ENCODE data around the gene FZD2.
A peak's percentile ranks its signal among the peaks of the same experiment; 100 is the strongest.

Gene FZD2

GRCh38 chr17:44539673-44540072, 17.6 kb upstream of the FZD2 start:
- Mint-ChIP-seq H3K36me3 (ENCODE audit: low read depth) (no peaks in the 10 kb centered on the region), H3K4me3 (no peak overlapping the region), H3K27me3 (ENCODE audit: low read depth, poor library complexity) (peaks cover 3% of the 10 kb centered on the region), H3K4me1 (peaks cover 92% of the 10 kb centered on the region), H3K9me3 (peaks cover 3% of the 10 kb centered on the region), H3K27ac (no peak overlapping the region)
- DNase-seq, result peak; percentile 36
- TF ChIP-seq, protein P1, sequence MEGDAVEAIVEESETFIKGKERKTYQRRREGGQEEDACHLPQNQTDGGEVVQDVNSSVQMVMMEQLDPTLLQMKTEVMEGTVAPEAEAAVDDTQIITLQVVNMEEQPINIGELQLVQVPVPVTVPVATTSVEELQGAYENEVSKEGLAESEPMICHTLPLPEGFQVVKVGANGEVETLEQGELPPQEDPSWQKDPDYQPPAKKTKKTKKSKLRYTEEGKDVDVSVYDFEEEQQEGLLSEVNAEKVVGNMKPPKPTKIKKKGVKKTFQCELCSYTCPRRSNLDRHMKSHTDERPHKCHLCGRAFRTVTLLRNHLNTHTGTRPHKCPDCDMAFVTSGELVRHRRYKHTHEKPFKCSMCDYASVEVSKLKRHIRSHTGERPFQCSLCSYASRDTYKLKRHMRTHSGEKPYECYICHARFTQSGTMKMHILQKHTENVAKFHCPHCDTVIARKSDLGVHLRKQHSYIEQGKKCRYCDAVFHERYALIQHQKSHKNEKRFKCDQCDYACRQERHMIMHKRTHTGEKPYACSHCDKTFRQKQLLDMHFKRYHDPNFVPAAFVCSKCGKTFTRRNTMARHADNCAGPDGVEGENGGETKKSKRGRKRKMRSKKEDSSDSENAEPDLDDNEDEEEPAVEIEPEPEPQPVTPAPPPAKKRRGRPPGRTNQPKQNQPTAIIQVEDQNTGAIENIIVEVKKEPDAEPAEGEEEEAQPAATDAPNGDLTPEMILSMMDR (IDR thresholded peaks at IDR 0.05), result no peak

GRCh38 chr17:44540246-44541084, 16.8 kb upstream of the FZD2 start:
- no peak overlapping the region for H3K27ac Mint-ChIP-seq
- H3K4me1 Mint-ChIP-seq, result peaks cover 95% of the 10 kb centered on the region
- H3K27me3 Mint-ChIP-seq (ENCODE audit: low read depth, poor library complexity), result peaks cover 4% of the 10 kb centered on the region
- DNase-seq, result no peak
- H3K9me3 Mint-ChIP-seq, result peaks cover 3% of the 10 kb centered on the region
- no peaks in the 10 kb centered on the region for H3K36me3 Mint-ChIP-seq (ENCODE audit: low read depth)
- H3K4me3 Mint-ChIP-seq, result no peak overlapping the region
- TF ChIP-seq, protein P1 (IDR thresholded peaks at IDR 0.05), result no peak

- Mint-ChIP-seq H3K4me1 (peaks cover 96% of the 10 kb centered on the region), H3K27me3 (ENCODE audit: low read depth, poor library complexity) (peaks cover 8% of the 10 kb centered on the region), H3K27ac (peak overlapping the region; percentile 97), H3K36me3 (ENCODE audit: low read depth) (no peaks in the 10 kb centered on the region), H3K9me3 (peaks cover 3% of the 10 kb centered on the region), H3K4me3 (peak overlapping the region; percentile 50)
- TF ChIP-seq, protein P1 (IDR thresholded peaks at IDR 0.05), result no peak
- no peak for DNase-seq
Observed at GRCh38 chr17:44541884-44542581, 15.3 kb upstream of the FZD2 start.

DNA sequence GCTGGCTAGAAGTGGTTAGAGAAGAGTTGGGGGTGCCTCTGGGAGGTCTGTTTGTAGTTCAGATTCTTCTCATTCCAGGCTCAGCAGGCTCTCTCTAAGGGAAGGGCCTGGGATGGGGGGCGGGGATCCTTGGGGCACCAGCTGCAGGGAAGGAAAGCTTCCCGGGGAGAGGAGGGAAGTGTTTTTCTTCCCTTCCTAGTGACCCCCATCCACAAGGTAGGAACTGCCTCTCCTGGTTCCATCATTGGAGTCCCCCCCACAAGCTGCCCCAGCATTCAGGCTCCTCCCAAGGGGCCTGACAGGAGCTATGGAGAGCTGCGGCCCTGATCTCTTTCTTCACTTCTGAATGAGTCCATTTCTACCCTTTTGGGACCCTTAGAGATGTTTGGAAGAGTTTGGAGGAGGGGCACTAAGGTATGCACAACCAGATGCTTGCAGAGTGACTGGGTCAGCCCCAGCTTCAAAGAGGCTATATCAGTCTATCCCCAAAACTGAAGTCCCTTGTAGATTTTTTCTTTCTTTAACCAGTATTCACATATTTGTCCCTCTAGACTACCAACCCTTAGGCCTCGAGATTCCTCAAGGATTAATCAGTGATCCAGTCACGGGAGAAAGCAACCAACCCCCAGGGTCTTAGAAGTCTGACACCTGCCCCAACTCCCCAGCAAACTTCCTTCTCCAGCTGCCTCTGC, 13.9 kb upstream of the FZD2 start:
- Mint-ChIP-seq H3K9me3 (no peaks in the 10 kb centered on the region), H3K4me1 (peaks cover 98% of the 10 kb centered on the region), H3K36me3 (ENCODE audit: low read depth) (no peaks in the 10 kb centered on the region), H3K27ac (peak overlapping the region; percentile 97), H3K4me3 (peak overlapping the region; percentile 72), H3K27me3 (ENCODE audit: low read depth, poor library complexity) (peaks cover 8% of the 10 kb centered on the region)
- TF ChIP-seq, protein P1 (IDR thresholded peaks at IDR 0.05), result no peak
- DNase-seq, result peak; percentile 65

DNA sequence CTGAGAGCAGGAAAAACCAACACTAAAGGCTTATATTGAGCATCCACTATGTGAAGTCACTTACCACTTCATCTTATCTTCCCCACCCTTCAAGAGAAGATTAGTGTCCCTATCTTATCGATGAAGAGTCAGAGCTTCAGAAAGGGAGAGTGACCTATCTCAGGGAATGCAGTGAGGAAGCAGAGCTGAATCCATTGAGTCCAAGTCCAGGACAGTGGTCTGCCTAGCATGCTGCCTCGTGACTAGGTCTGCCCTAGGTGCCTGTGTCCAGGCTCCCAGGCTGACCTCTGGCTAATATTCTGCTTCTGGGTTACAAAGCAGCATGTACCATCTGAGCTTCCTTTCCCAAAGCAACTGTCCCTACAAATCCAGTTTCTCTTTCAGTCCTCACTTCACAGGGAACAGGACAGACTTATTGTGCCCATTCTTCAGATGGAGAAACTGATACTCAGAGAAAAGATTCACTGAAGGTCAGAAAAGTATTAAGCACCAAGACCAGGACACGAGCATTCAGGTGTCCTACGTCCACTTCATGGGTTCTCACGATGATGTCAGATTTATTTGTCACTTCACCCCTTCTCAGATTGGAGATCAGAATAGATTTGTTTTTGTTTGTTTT, 13.3 kb upstream of the FZD2 start:
- Mint-ChIP-seq H3K27ac (peak overlapping the region; percentile 97), H3K4me3 (peak overlapping the region; percentile 72), H3K36me3 (ENCODE audit: low read depth) (no peaks in the 10 kb centered on the region), H3K27me3 (ENCODE audit: low read depth, poor library complexity) (peaks cover 8% of the 10 kb centered on the region), H3K4me1 (peaks cover 99% of the 10 kb centered on the region), H3K9me3 (no peaks in the 10 kb centered on the region)
- TF ChIP-seq, protein P1 (IDR thresholded peaks at IDR 0.05), result no peak
- DNase-seq, result no peak

Measured in nephron progenitor cell (in vitro differentiated cells).